ENCODE results near the gene CHMP2B. TPM values are rescaled to one million over a fixed set of nuclear protein-coding genes. Genes with fewer than 3 reads are reported as not detected.

CHMP2B gene
- total RNA-seq, 3 donors from 2014 or later: 32.0 to 42.6 (median 32.4) TPM

DNA sequence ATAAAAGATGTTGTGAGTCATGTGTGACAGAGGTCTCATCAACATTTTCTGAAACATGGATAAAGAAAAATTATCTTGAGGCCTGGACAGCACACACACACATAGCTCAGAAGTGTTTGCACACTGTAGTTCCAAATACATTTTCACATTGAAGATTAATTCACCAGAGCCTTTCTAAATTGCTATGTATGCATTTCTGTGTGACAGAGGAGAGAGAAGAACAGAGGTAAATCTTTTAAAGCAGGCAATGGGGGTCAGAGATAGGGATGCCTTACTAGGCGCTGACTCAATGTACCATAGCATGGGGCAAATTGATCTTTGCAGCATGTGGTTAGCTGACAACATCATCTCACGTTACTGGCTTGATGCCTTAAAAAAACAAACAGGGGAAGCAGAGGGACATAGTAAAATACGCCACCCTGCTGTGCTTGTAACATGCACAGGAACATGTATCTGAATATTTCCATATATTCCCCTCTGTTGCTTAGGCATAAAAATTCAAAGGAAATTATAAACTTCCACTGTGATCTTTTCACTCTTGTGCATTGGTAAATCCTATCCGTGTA is 41.6 kb downstream of the CHMP2B start:
- TF ChIP-seq, protein P1, sequence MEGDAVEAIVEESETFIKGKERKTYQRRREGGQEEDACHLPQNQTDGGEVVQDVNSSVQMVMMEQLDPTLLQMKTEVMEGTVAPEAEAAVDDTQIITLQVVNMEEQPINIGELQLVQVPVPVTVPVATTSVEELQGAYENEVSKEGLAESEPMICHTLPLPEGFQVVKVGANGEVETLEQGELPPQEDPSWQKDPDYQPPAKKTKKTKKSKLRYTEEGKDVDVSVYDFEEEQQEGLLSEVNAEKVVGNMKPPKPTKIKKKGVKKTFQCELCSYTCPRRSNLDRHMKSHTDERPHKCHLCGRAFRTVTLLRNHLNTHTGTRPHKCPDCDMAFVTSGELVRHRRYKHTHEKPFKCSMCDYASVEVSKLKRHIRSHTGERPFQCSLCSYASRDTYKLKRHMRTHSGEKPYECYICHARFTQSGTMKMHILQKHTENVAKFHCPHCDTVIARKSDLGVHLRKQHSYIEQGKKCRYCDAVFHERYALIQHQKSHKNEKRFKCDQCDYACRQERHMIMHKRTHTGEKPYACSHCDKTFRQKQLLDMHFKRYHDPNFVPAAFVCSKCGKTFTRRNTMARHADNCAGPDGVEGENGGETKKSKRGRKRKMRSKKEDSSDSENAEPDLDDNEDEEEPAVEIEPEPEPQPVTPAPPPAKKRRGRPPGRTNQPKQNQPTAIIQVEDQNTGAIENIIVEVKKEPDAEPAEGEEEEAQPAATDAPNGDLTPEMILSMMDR (IDR thresholded peaks at IDR 0.05): no peak
- TF ChIP-seq POLR2AphosphoS5 (IDR thresholded peaks at IDR 0.05) (no peak), POLR2A (IDR thresholded peaks at IDR 0.05) (no peak)
- no peaks in the 10 kb centered on the region for H3K4me1 ChIP-seq
- H3K27ac ChIP-seq: no peak overlapping the region
- no peaks in the 10 kb centered on the region for H3K36me3 ChIP-seq
- intact Hi-C loops (cut with DNase I; ENCODE audit: low total_unique reads): no loop called here
- DNase-seq (ENCODE audit: low spot score in 2 of 2): no peak
- no peaks in the 10 kb centered on the region for H3K27me3 ChIP-seq
- no peak overlapping the region for H3K4me3 ChIP-seq
- no peaks in the 10 kb centered on the region for H3K9me3 ChIP-seq

DNA sequence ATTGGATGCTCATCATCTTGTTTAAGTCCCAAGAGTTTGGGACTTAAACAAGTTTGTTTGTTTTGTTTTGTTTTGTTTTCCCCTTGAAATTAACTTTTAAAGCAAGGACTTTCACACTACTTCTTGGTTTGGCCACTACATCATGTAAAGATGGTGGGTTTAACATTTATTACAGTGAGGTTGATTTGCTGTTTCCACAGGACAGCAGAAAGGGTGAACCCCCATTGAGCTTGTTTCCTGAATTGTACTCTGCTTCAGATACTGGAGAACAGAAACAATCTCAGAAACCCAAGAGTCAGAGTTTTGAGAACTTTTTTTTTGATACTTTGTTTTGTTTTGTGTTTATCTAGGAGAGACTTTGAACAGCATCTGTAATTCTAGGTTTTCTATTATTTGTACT is 42.6 kb downstream of the CHMP2B start:
- no peaks in the 10 kb centered on the region for H3K9me3 ChIP-seq
- intact Hi-C loops (cut with DNase I; ENCODE audit: low total_unique reads): no loop called here
- no peak overlapping the region for H3K4me3 ChIP-seq
- no peak overlapping the region for H3K27ac ChIP-seq
- H3K4me1 ChIP-seq: no peaks in the 10 kb centered on the region
- no peaks in the 10 kb centered on the region for H3K36me3 ChIP-seq
- no peaks in the 10 kb centered on the region for H3K27me3 ChIP-seq
- TF ChIP-seq POLR2AphosphoS5 (IDR thresholded peaks at IDR 0.05): no peak
- TF ChIP-seq POLR2A (IDR thresholded peaks at IDR 0.05): no peak
- TF ChIP-seq, protein P1 (IDR thresholded peaks at IDR 0.05): no peak
- no peak for DNase-seq (ENCODE audit: low spot score in 2 of 2)

DNA sequence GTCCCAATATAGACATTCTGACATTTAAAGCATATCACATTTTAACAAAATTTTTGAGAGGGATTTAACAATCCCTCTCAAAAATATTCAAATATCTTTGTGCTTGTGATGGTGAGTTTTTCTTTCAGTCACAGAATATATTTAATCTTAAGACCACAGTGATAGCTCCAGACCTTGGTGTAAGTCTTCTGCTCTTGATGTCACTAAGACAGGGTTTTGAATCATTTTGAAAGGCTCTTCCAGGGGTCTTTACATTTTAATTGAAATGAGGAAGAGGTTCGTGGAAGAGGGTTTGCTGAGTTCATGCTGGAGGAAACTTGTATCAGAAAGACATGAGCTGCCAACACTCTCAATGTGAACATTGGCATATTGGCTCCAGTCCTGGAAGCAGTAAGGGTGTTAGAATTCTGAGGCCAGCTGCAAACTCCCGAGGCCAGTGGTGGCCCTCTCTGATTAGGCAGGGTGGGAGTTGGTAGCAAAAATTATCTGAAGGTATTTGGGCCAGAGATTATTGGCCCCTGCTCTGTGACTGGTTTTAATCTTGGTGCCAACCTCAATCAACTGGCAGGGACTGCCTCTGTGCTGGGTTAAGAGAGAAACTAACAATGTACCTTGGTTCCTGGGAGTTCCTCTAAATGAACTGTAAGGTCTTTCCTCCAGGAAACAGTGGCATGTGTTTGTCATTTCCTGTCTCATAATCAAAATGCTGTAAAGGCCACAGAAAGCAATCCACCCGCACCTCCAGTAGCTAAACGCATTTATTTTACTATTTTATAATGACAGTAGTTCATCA is 44.0 kb downstream of the CHMP2B start:
- no peak for DNase-seq (ENCODE audit: low spot score in 2 of 2)
- Histone ChIP-seq H3K4me3 (no peak overlapping the region), H3K27me3 (no peaks in the 10 kb centered on the region), H3K9me3 (no peaks in the 10 kb centered on the region), H3K36me3 (no peaks in the 10 kb centered on the region), H3K27ac (no peak overlapping the region), H3K4me1 (no peaks in the 10 kb centered on the region)
- no peak for TF ChIP-seq POLR2AphosphoS5 (IDR thresholded peaks at IDR 0.05)
- TF ChIP-seq, protein P1 (IDR thresholded peaks at IDR 0.05): no peak
- no peak for TF ChIP-seq POLR2A (IDR thresholded peaks at IDR 0.05)
- intact Hi-C loops (cut with DNase I; ENCODE audit: low total_unique reads): no loop called here

DNA sequence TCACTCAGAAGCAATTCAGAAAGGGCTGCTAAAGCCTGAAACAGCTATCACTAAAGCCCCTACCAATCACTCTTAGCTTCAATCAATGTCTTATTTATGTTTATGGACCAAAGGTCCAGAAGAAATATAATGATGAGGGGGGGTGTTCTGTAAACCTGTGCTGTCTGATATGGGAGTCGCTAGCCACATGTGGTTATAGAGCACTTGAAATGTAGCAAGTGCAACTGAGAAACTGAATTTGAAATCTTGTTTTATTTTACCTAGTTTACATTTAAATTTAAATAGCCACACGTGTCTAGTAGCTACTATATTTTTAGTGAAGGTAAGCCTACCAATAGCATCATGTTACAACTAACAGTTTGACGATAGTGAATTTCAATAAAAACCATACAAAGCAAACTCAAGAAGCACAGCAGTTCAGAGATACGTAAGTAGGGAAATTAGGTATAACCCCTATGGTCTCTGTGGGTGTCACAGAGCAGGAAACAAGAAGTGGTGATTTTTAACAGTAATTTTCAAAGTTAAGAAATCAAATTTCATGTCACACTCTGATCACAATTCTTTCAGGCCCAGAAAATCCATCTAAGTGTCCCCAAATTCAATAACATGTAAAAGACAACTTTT is 45.7 kb downstream of the CHMP2B start:
- DNase-seq (ENCODE audit: low spot score in 2 of 2): no peak
- no peak overlapping the region for H3K27ac ChIP-seq
- no peaks in the 10 kb centered on the region for H3K36me3 ChIP-seq
- no peaks in the 10 kb centered on the region for H3K9me3 ChIP-seq
- H3K27me3 ChIP-seq: no peaks in the 10 kb centered on the region
- no peak for TF ChIP-seq POLR2AphosphoS5 (IDR thresholded peaks at IDR 0.05)
- no peak for TF ChIP-seq POLR2A (IDR thresholded peaks at IDR 0.05)
- TF ChIP-seq, protein P1 (IDR thresholded peaks at IDR 0.05): no peak
- no peaks in the 10 kb centered on the region for H3K4me1 ChIP-seq
- intact Hi-C loops (cut with DNase I; ENCODE audit: low total_unique reads): no loop called here
- no peak overlapping the region for H3K4me3 ChIP-seq

DNA sequence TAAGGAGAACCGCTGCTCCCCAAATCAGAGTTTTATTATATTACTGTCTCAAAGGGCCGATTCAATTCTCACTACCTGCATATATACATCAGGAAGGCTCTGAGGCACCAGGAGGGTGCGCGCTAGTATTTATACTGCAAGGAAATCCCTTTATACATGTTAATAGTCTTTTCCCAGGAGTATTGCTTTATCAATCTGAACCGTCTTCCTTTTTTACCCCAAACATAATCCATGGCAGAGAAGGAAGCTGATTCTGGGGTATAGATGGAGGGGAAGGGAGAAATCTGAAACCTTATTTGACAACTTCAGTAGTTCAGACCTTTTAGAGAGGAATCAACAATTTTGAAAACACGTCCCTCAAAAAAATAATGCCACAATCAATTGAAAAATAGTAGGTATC is 49.4 kb downstream of the CHMP2B start, which contains the start of gene POU1F1:
POU1F1 (minus strand) TSS at position 101 of the 400 bp plus-strand sequence. CDS start 122 bp downstream, outside the sequence.
- Histone ChIP-seq H3K27me3 (no peaks in the 10 kb centered on the region), H3K9me3 (no peaks in the 10 kb centered on the region), H3K4me3 (no peak within 1 kb of the TSS), H3K27ac (no peak within 1 kb of the TSS), H3K36me3 (no peaks in the 10 kb centered on the region), H3K4me1 (no peaks in the 10 kb centered on the region)
- TF ChIP-seq POLR2AphosphoS5 (IDR thresholded peaks at IDR 0.05) (no peak), POLR2A (IDR thresholded peaks at IDR 0.05) (no peak)
- TF ChIP-seq, protein P1 (IDR thresholded peaks at IDR 0.05): no peak
- intact Hi-C loops (cut with DNase I; ENCODE audit: low total_unique reads): no loop called here
- DNase-seq (ENCODE audit: low spot score in 2 of 2): no peak
